ENCODE data around the gene SYNM.

- TF ChIP-seq, protein P1, sequence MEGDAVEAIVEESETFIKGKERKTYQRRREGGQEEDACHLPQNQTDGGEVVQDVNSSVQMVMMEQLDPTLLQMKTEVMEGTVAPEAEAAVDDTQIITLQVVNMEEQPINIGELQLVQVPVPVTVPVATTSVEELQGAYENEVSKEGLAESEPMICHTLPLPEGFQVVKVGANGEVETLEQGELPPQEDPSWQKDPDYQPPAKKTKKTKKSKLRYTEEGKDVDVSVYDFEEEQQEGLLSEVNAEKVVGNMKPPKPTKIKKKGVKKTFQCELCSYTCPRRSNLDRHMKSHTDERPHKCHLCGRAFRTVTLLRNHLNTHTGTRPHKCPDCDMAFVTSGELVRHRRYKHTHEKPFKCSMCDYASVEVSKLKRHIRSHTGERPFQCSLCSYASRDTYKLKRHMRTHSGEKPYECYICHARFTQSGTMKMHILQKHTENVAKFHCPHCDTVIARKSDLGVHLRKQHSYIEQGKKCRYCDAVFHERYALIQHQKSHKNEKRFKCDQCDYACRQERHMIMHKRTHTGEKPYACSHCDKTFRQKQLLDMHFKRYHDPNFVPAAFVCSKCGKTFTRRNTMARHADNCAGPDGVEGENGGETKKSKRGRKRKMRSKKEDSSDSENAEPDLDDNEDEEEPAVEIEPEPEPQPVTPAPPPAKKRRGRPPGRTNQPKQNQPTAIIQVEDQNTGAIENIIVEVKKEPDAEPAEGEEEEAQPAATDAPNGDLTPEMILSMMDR (IDR thresholded peaks at IDR 0.05): no peak
- TF ChIP-seq POLR2A (IDR thresholded peaks at IDR 0.05): no peak
Measured at GRCh38 chr15:99092554-99093172, 12.2 kb upstream of the SYNM start.

Measured in body of pancreas (tissue), 4 donors.